GM12878 (cell line): ENCODE data around the gene TM4SF18.

ENCODE experiments used
- POLR2A ChIP-seq: IDR thresholded peaks from 2 replicates; pipeline ENCODE4 v1.6.1; 2011; ENCODE audit warnings: low read depth, mild to moderate bottlenecking, low read length
- ZBED1 ChIP-seq: IDR thresholded peaks from 2 replicates; pipeline ENCODE4 v1.6.1; 2016; ENCODE audit warnings: borderline replicate concordance

DNA sequence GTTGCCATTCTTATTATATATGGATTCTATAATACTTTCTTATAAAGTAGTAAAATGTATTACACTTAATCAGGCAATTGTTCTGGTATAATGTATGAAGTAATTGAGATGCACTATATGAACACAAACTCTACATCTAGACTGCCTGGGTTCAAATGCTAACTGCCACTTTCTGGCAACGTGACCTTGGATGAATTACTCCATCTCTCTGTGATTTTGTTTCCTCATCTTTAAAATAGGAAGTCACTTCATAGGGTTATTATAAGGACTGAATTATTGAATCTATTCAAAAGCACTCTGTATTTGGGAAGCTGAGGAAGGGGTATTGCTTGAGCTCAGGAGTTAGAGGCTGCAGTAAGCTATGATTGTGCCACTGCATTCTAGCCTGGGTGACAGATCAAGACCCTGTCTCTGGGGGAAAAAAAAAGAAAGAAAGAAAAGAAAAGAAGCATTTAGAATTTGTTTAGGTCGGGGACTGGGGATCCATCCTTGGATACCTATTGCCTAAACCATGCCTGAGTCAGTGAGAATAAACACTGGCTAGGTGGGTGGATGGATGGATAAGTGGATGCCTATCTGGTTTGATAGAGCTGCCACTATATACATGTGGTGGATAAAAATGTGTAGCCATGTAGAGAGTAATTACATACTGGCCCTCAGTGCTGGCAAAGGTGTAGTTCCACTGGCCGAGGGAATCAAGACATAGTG, 41.5 kb upstream of the TM4SF18 start:
- TF ChIP-seq ZBED1 (no peak), POLR2A (no peak)
